Stimulated activated CD8-positive, alpha-beta memory T cell treated with anti-CD3 and anti-CD28 coated beads, Interleukin-2, amount 100 ng/mL, for 48 hours (primary cell): ENCODE results near the gene TBC1D22A.
"Not testable (repeated sequence)": the region's sequence is repeated elsewhere in the genome, so short reads cannot be mapped to it uniquely, and the experiment has no call there.

Experiments used
- DNase-seq, 2 donors: peaks; one replicate each; pipeline ENCODE4 v3.0.0-alpha.2; 2020; ENCODE audit warnings: low read depth in 2 of 2

Gene TBC1D22A

GRCh38 chr22:47139013-47139789 is 376.8 kb downstream of the TBC1D22A start:
- no peak for DNase-seq

GRCh38 chr22:47139790-47140119 is 377.3 kb downstream of the TBC1D22A start:
- no peak for DNase-seq

GRCh38 chr22:47140975-47141374 is 378.5 kb downstream of the TBC1D22A start:
- DNase-seq = not testable (repeated sequence)

- no peak for DNase-seq
Measured at GRCh38 chr22:47142427-47143046, 380.1 kb downstream of the TBC1D22A start.

GRCh38 chr22:47143249-47143938 is 380.9 kb downstream of the TBC1D22A start:
- DNase-seq = no peak

- no peak for DNase-seq
Measured at GRCh38 chr22:47144076-47144765, 381.8 kb downstream of the TBC1D22A start.

- DNase-seq = no peak
Measured at GRCh38 chr22:47144791-47145425, 382.5 kb downstream of the TBC1D22A start.

- DNase-seq = no peak
Measured at GRCh38 chr22:47145883-47146282, 383.4 kb downstream of the TBC1D22A start.

- no peak for DNase-seq
Measured at GRCh38 chr22:47146391-47146790, 383.9 kb downstream of the TBC1D22A start.

GRCh38 chr22:47146941-47147340 is 384.5 kb downstream of the TBC1D22A start:
- no peak for DNase-seq

GRCh38 chr22:47147572-47147971 is 385.1 kb downstream of the TBC1D22A start:
- DNase-seq = no peak

GRCh38 chr22:47148510-47148909 is 386.1 kb downstream of the TBC1D22A start:
- DNase-seq = no peak

GRCh38 chr22:47148956-47149728 is 386.7 kb downstream of the TBC1D22A start:
- DNase-seq = no peak

- no peak for DNase-seq
Measured at GRCh38 chr22:47149976-47150375, 387.5 kb downstream of the TBC1D22A start.

GRCh38 chr22:47150426-47150825 is 388.0 kb downstream of the TBC1D22A start:
- no peak for DNase-seq

GRCh38 chr22:47151064-47151463 is 388.6 kb downstream of the TBC1D22A start:
- no peak for DNase-seq

- DNase-seq = no peak
Measured at GRCh38 chr22:47151490-47151889, 389.0 kb downstream of the TBC1D22A start.

GRCh38 chr22:47152236-47152635 is 389.8 kb downstream of the TBC1D22A start:
- DNase-seq = no peak

- no peak for DNase-seq
Measured at GRCh38 chr22:47152938-47153337, 390.5 kb downstream of the TBC1D22A start.

GRCh38 chr22:47153854-47154525 is 391.5 kb downstream of the TBC1D22A start:
- no peak for DNase-seq
